GM19452 (cell line): ENCODE data around the gene MRPL42.
"Not testable (repeated sequence)": the region's sequence is repeated elsewhere in the genome, so short reads cannot be mapped to it uniquely, and the experiment has no call there.

Experiments
- ATAC-seq: cut with Tn5 transposase; IDR thresholded peaks from one replicate; pipeline ENCODE4 v1.9.1; 2021; ENCODE audit not compliant: unreplicated experiment

The MRPL42 gene

GRCh38 chr12:93540466-93540865, 73.2 kb downstream of the MRPL42 start:
- no peak for ATAC-seq

- ATAC-seq = no peak
Measured at GRCh38 chr12:93541578-93542225, 74.4 kb downstream of the MRPL42 start.

GRCh38 chr12:93547778-93548177, 80.5 kb downstream of the MRPL42 start:
- no peak for ATAC-seq

- no peak for ATAC-seq
Measured at GRCh38 chr12:93549174-93549573, 81.9 kb downstream of the MRPL42 start.

GRCh38 chr12:93550748-93551611, 83.7 kb downstream of the MRPL42 start:
- ATAC-seq = no peak

- ATAC-seq = no peak
Measured at GRCh38 chr12:93552427-93552826, 85.1 kb downstream of the MRPL42 start.

- ATAC-seq = not testable (repeated sequence)
Measured at GRCh38 chr12:93557879-93558278, 90.6 kb downstream of the MRPL42 start.

- not testable (repeated sequence) for ATAC-seq
Measured at GRCh38 chr12:93558685-93559084, 91.4 kb downstream of the MRPL42 start.

GRCh38 chr12:93563807-93564538, 96.7 kb downstream of the MRPL42 start:
- no peak for ATAC-seq

- ATAC-seq = no peak
Measured at GRCh38 chr12:93565760-93566159, 98.4 kb downstream of the MRPL42 start.
